Measurements from ENCODE around the gene SEMG2. TPM values are rescaled to one million over a fixed set of nuclear protein-coding genes. Genes with fewer than 3 reads are reported as not detected.

Gene SEMG2
- total RNA-seq, 1 experiment from 2014 or later: not detected

GRCh38 chr20:45189067-45189609, 32.0 kb upstream of the SEMG2 start (continued):
- TF ChIP-seq SP1 (IDR thresholded peaks at IDR 0.05; ENCODE audit: low read depth) (no peak), EGR1 (IDR thresholded peaks at IDR 0.05; ENCODE audit: low read depth) (no peak)

- no peak for DNase-seq (ENCODE audit: low read depth, low spot score)
- Histone ChIP-seq H3K9ac (ENCODE audit: low read length) (no peak overlapping the region), H2AFZ (ENCODE audit: low read depth, low read length, poor library complexity, severe bottlenecking) (no peak overlapping the region), H4K20me1 (ENCODE audit: insufficient read depth) (no peaks in the 10 kb centered on the region), H3K27ac (ENCODE audit: low read depth, low read length) (no peak overlapping the region), H3K9me3 (ENCODE audit: control insufficient read depth in 1 of 2, insufficient read depth in 1 of 2, low read depth in 1 of 2, low read length in 2 of 2) (no peaks in the 10 kb centered on the region), H3K27me3 (ENCODE audit: insufficient read depth, low read length) (no peaks in the 10 kb centered on the region; the same call in 1 of the 2 replicates), H3K79me2 (ENCODE audit: insufficient read depth, low read length) (no peaks in the 10 kb centered on the region), H3K4me3 (replicated peaks in 1 of 2; ENCODE audit: low read depth in 1 of 2, low read length in 2 of 2) (no peak overlapping the region), H3K9me2 (ENCODE audit: insufficient read depth) (no peaks in the 10 kb centered on the region), H3K4me1 (ENCODE audit: control insufficient read depth in 1 of 2, insufficient read depth in 2 of 2, low read length in 2 of 2) (no peaks in the 10 kb centered on the region), H3K36me3 (ENCODE audit: control insufficient read depth in 1 of 2, insufficient read depth in 2 of 2, low read length in 2 of 2) (no peaks in the 10 kb centered on the region), H3K4me2 (ENCODE audit: low read length) (no peak overlapping the region)
- POLR2A ChIA-PET: no interaction called here
- no peak for TF ChIP-seq ZBTB33 (IDR thresholded peaks at IDR 0.05; ENCODE audit: extremely low read depth, insufficient replicate concordance, low read length)
- ATAC-seq: no peak
- no TSS peak for BruUV-seq (replicated peaks)
- RAD21 ChIA-PET (ENCODE audit: low non-redundant PET in 1 of 2, low total read pairs in 2 of 2, uncharacterized antibody in 2 of 2, unreplicated experiment in 2 of 2): no interaction called here
- CTCF ChIA-PET: no interaction called here
- intact Hi-C loops (cut with micrococcal nuclease): no loop called here
Measured at GRCh38 chr20:45189861-45190260, 31.3 kb upstream of the SEMG2 start.

- ChIA-PET POLR2A (no interaction called here), CTCF (interaction anchor here (1.3 kb wide), 1 partner anchor 38 kb away, joined by 3 read pairs; no protein-coding TSS in a partner anchor), RAD21 (ENCODE audit: low non-redundant PET in 1 of 2, low total read pairs in 2 of 2, uncharacterized antibody in 2 of 2, unreplicated experiment in 2 of 2) (no interaction called here)
- Histone ChIP-seq H4K20me1 (ENCODE audit: insufficient read depth) (no peaks in the 10 kb centered on the region), H3K4me3 (replicated peaks in 1 of 2; ENCODE audit: low read depth in 1 of 2, low read length in 2 of 2) (no peak overlapping the region), H3K4me1 (ENCODE audit: control insufficient read depth in 1 of 2, insufficient read depth in 2 of 2, low read length in 2 of 2) (no peaks in the 10 kb centered on the region), H3K9me2 (ENCODE audit: insufficient read depth) (no peaks in the 10 kb centered on the region), H3K27ac (ENCODE audit: low read depth, low read length) (no peak overlapping the region), H3K27me3 (ENCODE audit: insufficient read depth, low read length) (no peaks in the 10 kb centered on the region; the same call in 1 of the 2 replicates), H3K9ac (ENCODE audit: low read length) (no peak overlapping the region), H3K4me2 (ENCODE audit: low read length) (no peak overlapping the region), H3K79me2 (ENCODE audit: insufficient read depth, low read length) (no peaks in the 10 kb centered on the region), H3K36me3 (ENCODE audit: control insufficient read depth in 1 of 2, insufficient read depth in 2 of 2, low read length in 2 of 2) (no peaks in the 10 kb centered on the region), H3K9me3 (ENCODE audit: control insufficient read depth in 1 of 2, insufficient read depth in 1 of 2, low read depth in 1 of 2, low read length in 2 of 2) (no peaks in the 10 kb centered on the region), H2AFZ (ENCODE audit: low read depth, low read length, poor library complexity, severe bottlenecking) (no peak overlapping the region)
- no TSS peak for BruUV-seq (replicated peaks)
- intact Hi-C loops (cut with micrococcal nuclease): no loop called here
- ATAC-seq: no peak
- no peak for DNase-seq (ENCODE audit: low read depth, low spot score)
- TF ChIP-seq ATF3 (IDR thresholded peaks at IDR 0.05) (no peak), ELF1 (IDR thresholded peaks at IDR 0.05; ENCODE audit: borderline replicate concordance, low read depth) (no peak), REST (IDR thresholded peaks at IDR 0.05; ENCODE audit: low read depth) (no peak), CBX3 (IDR thresholded peaks at IDR 0.05; ENCODE audit: low read depth) (no peak), MAX (IDR thresholded peaks at IDR 0.05) (no peak), CTCF (IDR thresholded peaks at IDR 0.05 in 2 of 3, conservative IDR thresholded peaks at IDR 0.05 in 1 of 3; ENCODE audit: borderline replicate concordance in 1 of 3, insufficient read depth in 1 of 3, low read depth in 2 of 3, low read length in 2 of 3) (no peak), EZH2 (IDR thresholded peaks at IDR 0.05) (no peak)
Measured at GRCh38 chr20:45191926-45192325, 29.2 kb upstream of the SEMG2 start.
